ENCODE measurements around the gene E4F1. TPM values are rescaled to one million over a fixed set of nuclear protein-coding genes. Genes with fewer than 3 reads are reported as not detected.

The E4F1 gene
- total RNA-seq, 4 donors from 2014 or later = 24.5 to 38.4 (median 27.0) TPM

GRCh38 chr16:2278956-2279800, 55.8 kb downstream of the E4F1 start:
- no peaks in the 10 kb centered on the region for H3K9me3 ChIP-seq
- no peak overlapping the region for H3K27ac ChIP-seq
- peaks cover 8 to 13% of the 10 kb centered on the region in 2 donors for H3K4me1 ChIP-seq
- peaks cover 0 to 5% of the 10 kb centered on the region in 2 donors for H3K36me3 ChIP-seq
- DNase-seq (no peak), ATAC-seq (no peak)
- intact Hi-C loops (cut with DNase I; ENCODE audit: low total_unique reads) (no loop called here), in situ Hi-C loops (cut with MboI; ENCODE audit: low sequenced_read_pairs in 4 of 4) (no loop called here)
- no peaks in the 10 kb centered on the region for H3K27me3 ChIP-seq
- no peak overlapping the region for H3K4me3 ChIP-seq
- TF ChIP-seq POLR2A (IDR thresholded peaks at IDR 0.05) = no peak

- ATAC-seq = no peak
- Histone ChIP-seq H3K27me3 (no peaks in the 10 kb centered on the region), H3K4me1 (peaks cover 8 to 13% of the 10 kb centered on the region in 2 donors), H3K4me3 (no peak overlapping the region), H3K9me3 (no peaks in the 10 kb centered on the region), H3K27ac (no peak overlapping the region), H3K36me3 (peaks cover 0 to 5% of the 10 kb centered on the region in 2 donors)
- DNase-seq = no peak
- intact Hi-C loops (cut with DNase I; ENCODE audit: low total_unique reads) = no loop called here
- in situ Hi-C loops (cut with MboI; ENCODE audit: low sequenced_read_pairs in 4 of 4) = no loop called here
- TF ChIP-seq POLR2A (IDR thresholded peaks at IDR 0.05) (no peak), CTCF (IDR thresholded peaks at IDR 0.05 in 4 of 5, conservative IDR thresholded peaks at IDR 0.05 in 1 of 5) (no peak)
Observed at GRCh38 chr16:2280461-2280860, 57.1 kb downstream of the E4F1 start.

- ATAC-seq (no peak), DNase-seq (no peak)
- Histone ChIP-seq H3K36me3 (peaks cover 0 to 5% of the 10 kb centered on the region in 2 donors), H3K27ac (no peak overlapping the region), H3K27me3 (no peaks in the 10 kb centered on the region), H3K9me3 (no peaks in the 10 kb centered on the region), H3K4me1 (peaks cover 8 to 12% of the 10 kb centered on the region in 2 donors), H3K4me3 (no peak overlapping the region)
- intact Hi-C loops (cut with DNase I; ENCODE audit: low total_unique reads) (no loop called here), in situ Hi-C loops (cut with MboI; ENCODE audit: low sequenced_read_pairs in 4 of 4) (no loop called here)
- no peak for TF ChIP-seq POLR2A (IDR thresholded peaks at IDR 0.05)
- TF ChIP-seq CTCF (IDR thresholded peaks at IDR 0.05 in 4 of 5, conservative IDR thresholded peaks at IDR 0.05 in 1 of 5) = no peak
Observed at GRCh38 chr16:2280981-2281542, 57.7 kb downstream of the E4F1 start.

GRCh38 chr16:2282262-2282661, 58.9 kb downstream of the E4F1 start:
- Histone ChIP-seq H3K4me1 (no peaks in the 10 kb centered on the region), H3K27me3 (no peaks in the 10 kb centered on the region), H3K9me3 (no peaks in the 10 kb centered on the region), H3K4me3 (no peak overlapping the region), H3K36me3 (peaks cover 0 to 5% of the 10 kb centered on the region in 2 donors), H3K27ac (no peak overlapping the region)
- in situ Hi-C loops (cut with MboI; ENCODE audit: low sequenced_read_pairs in 4 of 4) (no loop called here), intact Hi-C loops (cut with DNase I; ENCODE audit: low total_unique reads) (no loop called here)
- ATAC-seq (no peak), DNase-seq (no peak)
- TF ChIP-seq CTCF (IDR thresholded peaks at IDR 0.05 in 4 of 5, conservative IDR thresholded peaks at IDR 0.05 in 1 of 5) = no peak
- TF ChIP-seq POLR2A (IDR thresholded peaks at IDR 0.05) = no peak

- Histone ChIP-seq H3K27ac (no peak overlapping the region), H3K9me3 (no peaks in the 10 kb centered on the region), H3K36me3 (peaks cover 0 to 5% of the 10 kb centered on the region in 2 donors), H3K4me1 (no peaks in the 10 kb centered on the region), H3K27me3 (no peaks in the 10 kb centered on the region), H3K4me3 (no peak overlapping the region)
- no peak for ATAC-seq
- in situ Hi-C loops (cut with MboI; ENCODE audit: low sequenced_read_pairs in 4 of 4) = no loop called here
- no peak for TF ChIP-seq POLR2A (IDR thresholded peaks at IDR 0.05)
- no peak for TF ChIP-seq CTCF (IDR thresholded peaks at IDR 0.05 in 4 of 5, conservative IDR thresholded peaks at IDR 0.05 in 1 of 5)
- DNase-seq = no peak
- intact Hi-C loops (cut with DNase I; ENCODE audit: low total_unique reads) = no loop called here
Observed at GRCh38 chr16:2282866-2283555, 59.6 kb downstream of the E4F1 start.

All from gastrocnemius medialis (tissue), 4 donors.